Measurements from ENCODE around the gene SPSB3. TPM values are rescaled to one million over a fixed set of nuclear protein-coding genes. Genes with fewer than 3 reads are reported as not detected.

SPSB3 gene
- polyA plus RNA-seq, 1 experiment, result 36.5 TPM

- POLR2A ChIA-PET, result no interaction called here
- DNase-seq (ENCODE audit: low read depth), result no peak
- CTCF ChIA-PET, result no interaction called here
- TF ChIP-seq CTCF (IDR thresholded peaks at IDR 0.05; ENCODE audit: insufficient read depth, low read depth, low read length), result no peak
- Histone ChIP-seq H3K4me3 (ENCODE audit: low read depth, low read length) (no peak overlapping the region), H3K27me3 (ENCODE audit: control insufficient read depth, insufficient read depth, low read length) (no peaks in the 10 kb centered on the region), H3K36me3 (ENCODE audit: control insufficient read depth, insufficient read depth, low read length) (peaks cover 22% of the 10 kb centered on the region)
These were observed 28.2 kb downstream of the SPSB3 start for GRCh38 chr16:1754204-1754603.

GRCh38 chr16:1752853-1753252 lies 29.5 kb downstream of the SPSB3 start:
- DNase-seq (ENCODE audit: low read depth), result no peak
- no peak for TF ChIP-seq CTCF (IDR thresholded peaks at IDR 0.05; ENCODE audit: insufficient read depth, low read depth, low read length)
- Histone ChIP-seq H3K27me3 (ENCODE audit: control insufficient read depth, insufficient read depth, low read length) (no peaks in the 10 kb centered on the region), H3K36me3 (ENCODE audit: control insufficient read depth, insufficient read depth, low read length) (peaks cover 32% of the 10 kb centered on the region), H3K4me3 (ENCODE audit: low read depth, low read length) (no peak overlapping the region)
- CTCF ChIA-PET, result interaction anchor here (1.0 to 1.3 kb wide), 2 partner anchors 10 to 21 kb away, joined by 3 read pairs; no protein-coding TSS in a partner anchor
- POLR2A ChIA-PET, result no interaction called here

GRCh38 chr16:1751946-1752345 lies 30.4 kb downstream of the SPSB3 start:
- peaks cover 34% of the 10 kb centered on the region for H3K36me3 ChIP-seq (ENCODE audit: control insufficient read depth, insufficient read depth, low read length)
- ChIA-PET CTCF (interaction anchor here (1.0 to 1.3 kb wide), 2 partner anchors 22 to 46 kb away, joined by 3 read pairs; partner anchors contain the start of gene MAPK8IP3), POLR2A (no interaction called here)
- no peak overlapping the region for H3K4me3 ChIP-seq (ENCODE audit: low read depth, low read length)
- H3K27me3 ChIP-seq (ENCODE audit: control insufficient read depth, insufficient read depth, low read length), result no peaks in the 10 kb centered on the region
- no peak for TF ChIP-seq CTCF (IDR thresholded peaks at IDR 0.05; ENCODE audit: insufficient read depth, low read depth, low read length)
- no peak for DNase-seq (ENCODE audit: low read depth)

GRCh38 chr16:1749152-1750117 lies 32.9 kb downstream of the SPSB3 start:
- no peak for DNase-seq (ENCODE audit: low read depth)
- Histone ChIP-seq H3K4me3 (ENCODE audit: low read depth, low read length) (no peak overlapping the region), H3K36me3 (ENCODE audit: control insufficient read depth, insufficient read depth, low read length) (peaks cover 32% of the 10 kb centered on the region), H3K27me3 (ENCODE audit: control insufficient read depth, insufficient read depth, low read length) (no peaks in the 10 kb centered on the region)
- ChIA-PET POLR2A (no interaction called here), CTCF (interaction anchor here (0.6 to 1.0 kb wide), 2 partner anchors 15 to 52 kb away, joined by 4 read pairs; no protein-coding TSS in a partner anchor)
- TF ChIP-seq CTCF (IDR thresholded peaks at IDR 0.05; ENCODE audit: insufficient read depth, low read depth, low read length), result no peak

- Histone ChIP-seq H3K36me3 (ENCODE audit: control insufficient read depth, insufficient read depth, low read length) (peaks cover 41% of the 10 kb centered on the region), H3K4me3 (ENCODE audit: low read depth, low read length) (no peak overlapping the region), H3K27me3 (ENCODE audit: control insufficient read depth, insufficient read depth, low read length) (no peaks in the 10 kb centered on the region)
- TF ChIP-seq CTCF (IDR thresholded peaks at IDR 0.05; ENCODE audit: insufficient read depth, low read depth, low read length), result no peak
- no peak for DNase-seq (ENCODE audit: low read depth)
- POLR2A ChIA-PET, result no interaction called here
- CTCF ChIA-PET, result no interaction called here
These were observed 34.4 kb downstream of the SPSB3 start for GRCh38 chr16:1747934-1748333.

Measured in BJ (cell line).